Upper lobe of left lung (tissue), 4 donors: Measurements from ENCODE around the gene GOLIM4.

Source experiments
- POLR2A ChIP-seq, 4 donors: fragments of 450-650 bp; IDR thresholded peaks; one replicate each; pipeline ENCODE4 v1.5.1; 2016 to 2017; ENCODE audit warnings: antibody characterized with exemption in 4 of 4, mild to moderate bottlenecking in 2 of 4
- POLR2AphosphoS5 ChIP-seq, 2 donors: sonication (generic); formaldehyde crosslinking; IDR thresholded peaks; one replicate each; pipeline ENCODE4 v1.5.1; 2017; ENCODE audit warnings: antibody characterized with exemption in 2 of 2
- TF ChIP-seq, protein P1 (sequence below), 6 experiments: fragments of 450-650 bp in 4 of 6; fragments of 200-600 bp in 2 of 6; sonication (generic) in 2 of 6; IDR thresholded peaks; one replicate each; pipeline ENCODE4 v1.5.1; 2016 to 2019; ENCODE audit warnings: antibody characterized with exemption in 6 of 6

DNA sequence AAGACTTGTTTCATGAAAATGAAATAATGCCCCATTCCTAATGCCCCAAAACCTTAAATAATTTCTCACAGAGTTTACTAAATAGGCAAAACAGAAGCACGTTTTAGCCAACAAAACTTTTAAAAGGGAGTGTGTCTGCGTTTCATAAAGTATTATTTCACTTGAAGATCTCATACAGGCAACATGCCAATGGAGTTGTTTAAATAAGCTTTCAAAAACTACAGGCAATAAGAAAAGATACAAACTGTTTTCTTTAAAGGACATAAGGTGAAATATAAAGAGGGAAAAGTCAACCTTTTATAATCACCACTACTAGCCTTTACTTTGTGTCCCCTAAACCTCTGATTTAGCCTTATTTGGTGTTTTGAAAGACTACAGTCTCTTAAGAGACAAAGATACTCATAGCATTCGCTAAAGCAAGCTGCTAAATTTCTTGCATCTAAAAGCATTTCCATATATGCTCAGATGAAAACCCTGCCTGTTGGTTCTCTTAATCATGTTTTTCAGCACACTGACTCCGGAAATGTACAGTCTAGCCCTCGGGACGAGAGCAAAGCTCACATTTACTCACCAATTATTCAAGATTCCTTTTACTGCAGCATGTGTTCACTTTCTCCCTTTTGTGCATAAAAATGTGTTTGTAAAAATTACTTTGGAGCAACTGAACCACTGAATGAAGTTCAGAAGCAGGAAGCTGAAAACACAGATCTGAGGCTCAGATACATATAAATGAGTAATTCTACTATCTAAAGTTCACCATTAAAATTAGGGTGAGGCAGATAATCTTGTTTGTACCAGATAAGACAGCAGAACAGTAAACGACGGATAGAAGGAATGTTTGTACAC lies 119.0 kb downstream of the GOLIM4 start:
- TF ChIP-seq POLR2AphosphoS5 (IDR thresholded peaks at IDR 0.05) (no peak), POLR2A (IDR thresholded peaks at IDR 0.05) (no peak)
- TF ChIP-seq, protein P1, sequence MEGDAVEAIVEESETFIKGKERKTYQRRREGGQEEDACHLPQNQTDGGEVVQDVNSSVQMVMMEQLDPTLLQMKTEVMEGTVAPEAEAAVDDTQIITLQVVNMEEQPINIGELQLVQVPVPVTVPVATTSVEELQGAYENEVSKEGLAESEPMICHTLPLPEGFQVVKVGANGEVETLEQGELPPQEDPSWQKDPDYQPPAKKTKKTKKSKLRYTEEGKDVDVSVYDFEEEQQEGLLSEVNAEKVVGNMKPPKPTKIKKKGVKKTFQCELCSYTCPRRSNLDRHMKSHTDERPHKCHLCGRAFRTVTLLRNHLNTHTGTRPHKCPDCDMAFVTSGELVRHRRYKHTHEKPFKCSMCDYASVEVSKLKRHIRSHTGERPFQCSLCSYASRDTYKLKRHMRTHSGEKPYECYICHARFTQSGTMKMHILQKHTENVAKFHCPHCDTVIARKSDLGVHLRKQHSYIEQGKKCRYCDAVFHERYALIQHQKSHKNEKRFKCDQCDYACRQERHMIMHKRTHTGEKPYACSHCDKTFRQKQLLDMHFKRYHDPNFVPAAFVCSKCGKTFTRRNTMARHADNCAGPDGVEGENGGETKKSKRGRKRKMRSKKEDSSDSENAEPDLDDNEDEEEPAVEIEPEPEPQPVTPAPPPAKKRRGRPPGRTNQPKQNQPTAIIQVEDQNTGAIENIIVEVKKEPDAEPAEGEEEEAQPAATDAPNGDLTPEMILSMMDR (IDR thresholded peaks at IDR 0.05), result no peak
